HCT116 (cell line): Measurements from ENCODE around the gene DEPDC5. TPM values are rescaled to one million over a fixed set of nuclear protein-coding genes. Genes with fewer than 3 reads are reported as not detected.

Source experiments
- ATAC-seq: fragments of 200-7000 bp; cut with Tn5 transposase; 2 replicates; pipeline ENCODE4 v1.9.1; 2020; ENCODE audit warnings: mild to moderate bottlenecking, moderate library complexity
- BruUV-seq: library from RNA; stranded (reverse); fragments of 400-500 nt; replicated peaks from 2 replicates; lab custom pipeline; 2021; lab: Mats Ljungman, UMichigan
- CTCF ChIA-PET: fragments of 300-600 bp; sonication (Branson Sonifier 250); formaldehyde crosslinking; loops from one replicate; lab custom pipeline; 2021; ENCODE audit warnings: antibody characterized with exemption; lab: Charles Lee
- POLR2A ChIA-PET: fragments of 300-600, 350-600 bp; sonication (Branson Sonifier 250); formaldehyde crosslinking; loops from one replicate; lab custom pipeline; 2021; ENCODE audit warnings: antibody characterized with exemption; lab: Charles Lee
- RAD21 ChIA-PET, 2 experiments: fragments of 300-600 bp; sonication (Branson Sonifier 250); formaldehyde crosslinking; loops; one replicate each; lab custom pipeline; 2023; ENCODE audit warnings: low total read pairs in 2 of 2; ENCODE audit not compliant: uncharacterized antibody in 2 of 2, unreplicated experiment in 2 of 2, low non-redundant PET in 1 of 2; lab: Charles Lee
- DNase-seq: peaks from one replicate; pipeline ENCODE4 v3.0.0-alpha.2; 2010; ENCODE audit warnings: low read depth, low spot score
- H2AFZ ChIP-seq: fragments of 200-600 bp; shearing (Covaris generic), sonication (generic); 2 replicates; pipeline ENCODE4 v1.6.1; 2017; ENCODE audit warnings: low read depth, mixed run types, mixed read lengths, antibody characterized with exemption, low read length; ENCODE audit not compliant: poor library complexity, severe bottlenecking
- H3K27ac ChIP-seq: 2 replicates; pipeline ENCODE4 v1.5.1; 2012; ENCODE audit warnings: low read depth, low read length
- H3K27me3 ChIP-seq: fragments of 200-600 bp; sonication (generic); 2 replicates; pipeline ENCODE4 v1.6.1; 2016; ENCODE audit warnings: mixed run types, low read length, mixed read lengths; ENCODE audit not compliant: insufficient read depth
- H3K36me3 ChIP-seq, 2 experiments: fragments of 200-500 bp in 1 of 2; fragments of 200-600 bp in 1 of 2; sonication (Bioruptor generic) in 1 of 2; sonication (generic) in 1 of 2; 2 replicates each; pipeline versions ENCODE4 v1.5.1 to v1.6.1; 2014 to 2016; ENCODE audit warnings: low read length in 2 of 2, inconsistent platforms in 1 of 2, mixed read lengths in 1 of 2, mixed run types in 1 of 2; ENCODE audit not compliant: insufficient read depth in 2 of 2, control insufficient read depth in 1 of 2
- H3K4me1 ChIP-seq, 2 experiments: fragments of 200-600 bp in 1 of 2; sonication (generic) in 1 of 2; 2 replicates each; pipeline versions ENCODE4 v1.5.1 to v1.6.1; 2012 to 2017; ENCODE audit warnings: low read length in 2 of 2, inconsistent platforms in 1 of 2, mild to moderate bottlenecking in 1 of 2, mixed read lengths in 1 of 2, mixed run types in 1 of 2, moderate library complexity in 1 of 2; ENCODE audit not compliant: insufficient read depth in 2 of 2, control insufficient read depth in 1 of 2
- H3K4me2 ChIP-seq: fragments of 200-600 bp; sonication (generic); 2 replicates; pipeline ENCODE4 v1.6.1; 2017; ENCODE audit warnings: mixed run types, low read length, mixed read lengths
- H3K4me3 ChIP-seq, 2 experiments: fragments of 200-600 bp in 1 of 2; sonication (generic) in 1 of 2; replicated peaks in 1 of 2; 2 replicates each; pipeline ENCODE4 v1.5.1; 2011 to 2016; ENCODE audit warnings: low read length in 2 of 2, control low read depth in 1 of 2, low read depth in 1 of 2, mild to moderate bottlenecking in 1 of 2, mixed read lengths in 1 of 2, mixed run types in 1 of 2
- H3K79me2 ChIP-seq: fragments of 200-600 bp; sonication (generic); 2 replicates; pipeline ENCODE4 v1.6.1; 2017; ENCODE audit warnings: mild to moderate bottlenecking, mixed run types, low read length, moderate library complexity, mixed read lengths; ENCODE audit not compliant: insufficient read depth
- H3K9ac ChIP-seq: fragments of 200-600 bp; sonication (generic); 2 replicates; pipeline ENCODE4 v1.6.1; 2016; ENCODE audit warnings: low read length, mixed read lengths
- H3K9me2 ChIP-seq: fragments of 200-600 bp; sonication (generic), shearing (Covaris generic); 2 replicates; pipeline ENCODE4 v1.6.1; 2017; ENCODE audit warnings: mixed run types, mild to moderate bottlenecking, moderate library complexity; ENCODE audit not compliant: insufficient read depth
- H3K9me3 ChIP-seq, 2 experiments: fragments of 200-500 bp in 1 of 2; fragments of 200-600 bp in 1 of 2; sonication (Bioruptor generic) in 1 of 2; sonication (generic) in 1 of 2; 2 replicates each; pipeline ENCODE4 v1.6.1; 2014 to 2017; ENCODE audit warnings: low read length in 2 of 2, mixed read lengths in 2 of 2, inconsistent platforms in 1 of 2, low read depth in 1 of 2, mild to moderate bottlenecking in 1 of 2, mixed run types in 1 of 2, moderate library complexity in 1 of 2; ENCODE audit not compliant: control insufficient read depth in 1 of 2, insufficient read depth in 1 of 2
- H4K20me1 ChIP-seq: fragments of 200-600 bp; sonication (generic), shearing (Covaris generic); 2 replicates; pipeline ENCODE4 v1.6.1; 2017; ENCODE audit warnings: mixed run types, mild to moderate bottlenecking, moderate library complexity; ENCODE audit not compliant: insufficient read depth
- ATF3 ChIP-seq: IDR thresholded peaks from 2 replicates; pipeline ENCODE4 v1.6.1; 2012
- CBX3 ChIP-seq: IDR thresholded peaks from 2 replicates; pipeline ENCODE4 v1.6.1; 2012; ENCODE audit warnings: low read depth
- EGR1 ChIP-seq: IDR thresholded peaks from 2 replicates; pipeline ENCODE4 v1.6.1; 2012; ENCODE audit warnings: low read depth
- ELF1 ChIP-seq: IDR thresholded peaks from 2 replicates; pipeline ENCODE4 v1.6.1; 2012; ENCODE audit warnings: low read depth, borderline replicate concordance
- EZH2 ChIP-seq: fragments of 200-600 bp; sonication (generic); IDR thresholded peaks from 2 replicates; pipeline ENCODE4 v1.6.1; 2017; ENCODE audit warnings: antibody characterized with exemption, mixed run types
- EZH2phosphoT487 ChIP-seq: fragments of 200-600 bp; IDR thresholded peaks from 2 replicates; pipeline ENCODE4 v1.6.1; 2018; ENCODE audit warnings: antibody characterized with exemption, borderline replicate concordance
- FOSL1 ChIP-seq: IDR thresholded peaks from 2 replicates; pipeline ENCODE4 v1.6.1; 2012; ENCODE audit warnings: low read depth
- JUND ChIP-seq: IDR thresholded peaks from 2 replicates; pipeline ENCODE4 v1.6.1; 2012
- POLR2A ChIP-seq: IDR thresholded peaks from 2 replicates; pipeline ENCODE4 v1.7.0; 2011; ENCODE audit warnings: borderline replicate concordance; ENCODE audit not compliant: insufficient read depth, insufficient read length; ENCODE audit errors: extremely low read depth
- POLR2AphosphoS5 ChIP-seq: IDR thresholded peaks from 2 replicates; pipeline ENCODE4 v1.6.1; 2011; ENCODE audit warnings: mild to moderate bottlenecking, low read depth, low read length, moderate library complexity
- REST ChIP-seq: IDR thresholded peaks from 2 replicates; pipeline ENCODE4 v1.6.1; 2012; ENCODE audit warnings: low read depth
- SIN3A ChIP-seq: IDR thresholded peaks from 2 replicates; pipeline ENCODE4 v1.6.1; 2012; ENCODE audit warnings: low read depth
- SRF ChIP-seq: IDR thresholded peaks from 2 replicates; pipeline ENCODE4 v1.6.1; 2012; ENCODE audit warnings: low read depth
- TCF7L2 ChIP-seq: IDR thresholded peaks from 2 replicates; pipeline ENCODE4 v1.7.0; 2011; ENCODE audit warnings: borderline replicate concordance, inconsistent platforms; ENCODE audit not compliant: insufficient read depth, insufficient read length; ENCODE audit errors: extremely low read depth
- YY1 ChIP-seq: IDR thresholded peaks from 2 replicates; pipeline ENCODE4 v1.6.1; 2011; ENCODE audit warnings: low read length, low read depth, moderate library complexity, mild to moderate bottlenecking; ENCODE audit not compliant: insufficient replicate concordance; ENCODE audit errors: extremely low read depth
- ZFX ChIP-seq: fragments of 450-650 bp; IDR thresholded peaks from 2 replicates; pipeline ENCODE4 v1.6.1; 2017
- ZNF274 ChIP-seq: fragments of 200-500 bp; sonication (Bioruptor generic); IDR thresholded peaks from 2 replicates; pipeline ENCODE4 v1.6.1; 2014; ENCODE audit warnings: mild to moderate bottlenecking, low read depth, low read length, inconsistent platforms
- intact Hi-C: fragments of 100-400 bp; cut with micrococcal nuclease; formaldehyde crosslinking; loops from 2 replicates; pipeline ENCODE4 v1.10.0; 2022
- total RNA-seq: library from RNA; stranded (reverse); gene quantifications from one replicate; pipeline ENCODE4 v1.2.1, GENCODE V29; 2021; ENCODE audit not compliant: unreplicated experiment
- TF ChIP-seq, protein P1 (sequence below), 3 experiments: fragments of 200-600 bp in 1 of 3; sonication (generic) in 1 of 3; IDR thresholded peaks in 2 of 3; conservative IDR thresholded peaks in 1 of 3; 2 replicates each; pipeline ENCODE4 v1.5.1; 2012 to 2017; ENCODE audit warnings: low read depth in 2 of 3, low read length in 2 of 3, antibody characterized with exemption in 1 of 3, borderline replicate concordance in 1 of 3, control low read depth in 1 of 3, mild to moderate bottlenecking in 1 of 3, mixed read lengths in 1 of 3, mixed run types in 1 of 3, moderate library complexity in 1 of 3; ENCODE audit not compliant: insufficient read depth in 1 of 3
- TF ChIP-seq, protein P2 (sequence below): IDR thresholded peaks from 2 replicates; pipeline ENCODE4 v1.6.1; 2012

The DEPDC5 gene
- total RNA-seq, 1 experiment from 2014 or later: 35.0 TPM

DNA sequence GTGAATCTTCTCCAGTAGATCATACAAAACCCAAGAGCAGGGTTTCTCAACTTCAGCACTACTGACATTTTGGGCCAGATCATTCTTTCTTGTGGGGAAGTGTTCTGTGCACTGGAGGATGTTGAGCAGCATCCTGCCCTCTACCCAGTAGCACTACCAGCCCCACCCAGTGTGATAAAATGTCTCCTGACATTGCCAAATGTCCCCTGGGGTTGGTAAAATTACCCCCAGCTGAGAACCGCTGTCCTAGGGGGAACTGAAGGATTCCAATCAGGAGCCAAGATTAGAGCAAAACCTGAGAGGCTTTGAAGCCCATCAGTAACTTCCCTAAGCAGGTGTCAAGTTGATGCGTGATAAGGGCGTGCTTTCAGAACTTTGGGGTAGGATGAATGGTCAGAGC is 129.2 kb downstream of the DEPDC5 start:
- no peaks in the 10 kb centered on the region for H3K79me2 ChIP-seq
- TF ChIP-seq EZH2phosphoT487 (no peak), ZNF274 (no peak), REST (no peak), ATF3 (no peak), YY1 (no peak), POLR2AphosphoS5 (no peak), SIN3A (no peak), FOSL1 (no peak), SRF (no peak), EZH2 (no peak), EGR1 (no peak), JUND (no peak), ZFX (no peak), TCF7L2 (no peak), ELF1 (no peak), POLR2A (no peak), CBX3 (no peak)
- TF ChIP-seq, protein P1, sequence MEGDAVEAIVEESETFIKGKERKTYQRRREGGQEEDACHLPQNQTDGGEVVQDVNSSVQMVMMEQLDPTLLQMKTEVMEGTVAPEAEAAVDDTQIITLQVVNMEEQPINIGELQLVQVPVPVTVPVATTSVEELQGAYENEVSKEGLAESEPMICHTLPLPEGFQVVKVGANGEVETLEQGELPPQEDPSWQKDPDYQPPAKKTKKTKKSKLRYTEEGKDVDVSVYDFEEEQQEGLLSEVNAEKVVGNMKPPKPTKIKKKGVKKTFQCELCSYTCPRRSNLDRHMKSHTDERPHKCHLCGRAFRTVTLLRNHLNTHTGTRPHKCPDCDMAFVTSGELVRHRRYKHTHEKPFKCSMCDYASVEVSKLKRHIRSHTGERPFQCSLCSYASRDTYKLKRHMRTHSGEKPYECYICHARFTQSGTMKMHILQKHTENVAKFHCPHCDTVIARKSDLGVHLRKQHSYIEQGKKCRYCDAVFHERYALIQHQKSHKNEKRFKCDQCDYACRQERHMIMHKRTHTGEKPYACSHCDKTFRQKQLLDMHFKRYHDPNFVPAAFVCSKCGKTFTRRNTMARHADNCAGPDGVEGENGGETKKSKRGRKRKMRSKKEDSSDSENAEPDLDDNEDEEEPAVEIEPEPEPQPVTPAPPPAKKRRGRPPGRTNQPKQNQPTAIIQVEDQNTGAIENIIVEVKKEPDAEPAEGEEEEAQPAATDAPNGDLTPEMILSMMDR (IDR thresholded peaks at IDR 0.05 in 2 of 3, conservative IDR thresholded peaks at IDR 0.05 in 1 of 3; ENCODE audit: borderline replicate concordance in 1 of 3, insufficient read depth in 1 of 3, low read depth in 2 of 3, low read length in 2 of 3): no peak
- TF ChIP-seq, protein P2, sequence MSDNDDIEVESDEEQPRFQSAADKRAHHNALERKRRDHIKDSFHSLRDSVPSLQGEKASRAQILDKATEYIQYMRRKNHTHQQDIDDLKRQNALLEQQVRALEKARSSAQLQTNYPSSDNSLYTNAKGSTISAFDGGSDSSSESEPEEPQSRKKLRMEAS: no peak
- POLR2A ChIA-PET: no interaction called here
- H3K9ac ChIP-seq: no peak overlapping the region
- no peaks in the 10 kb centered on the region for H3K4me1 ChIP-seq
- RAD21 ChIA-PET: no interaction called here
- no peak overlapping the region for H2AFZ ChIP-seq
- no peak overlapping the region for H3K27ac ChIP-seq
- H3K4me2 ChIP-seq: no peak overlapping the region
- no peaks in the 10 kb centered on the region for H3K9me2 ChIP-seq
- DNase-seq: no peak
- peaks cover 0 to 3% of the 10 kb centered on the region in 2 experiments; a peak in 1 of 4 replicates for H3K36me3 ChIP-seq
- H4K20me1 ChIP-seq: no peaks in the 10 kb centered on the region
- ATAC-seq: no peak
- H3K27me3 ChIP-seq: no peaks in the 10 kb centered on the region
- no peaks in the 10 kb centered on the region for H3K9me3 ChIP-seq
- no peak overlapping the region for H3K4me3 ChIP-seq
- CTCF ChIA-PET: no interaction called here
- BruUV-seq: no TSS peak
- intact Hi-C loops: no loop called here
